AG09309 (cell line): ENCODE measurements around the gene ESRRG.
"Not testable (repeated sequence)": the region's sequence is repeated elsewhere in the genome, so short reads cannot be mapped to it uniquely, and the experiment has no call there.

ENCODE experiments used
- DNase-seq: peaks from one replicate; pipeline ENCODE4 v3.0.0-alpha.2; 2010; ENCODE audit warnings: low read depth
- H3K4me3 ChIP-seq: 2 replicates; pipeline ENCODE4 v1.5.1; 2011; ENCODE audit warnings: mild to moderate bottlenecking, low read depth, low read length, moderate library complexity; ENCODE audit not compliant: control insufficient read depth
- TF ChIP-seq, protein P1 (sequence below): IDR thresholded peaks from 2 replicates; pipeline ENCODE4 v1.5.1; 2011; ENCODE audit warnings: mild to moderate bottlenecking, low read depth, low read length, inconsistent platforms; ENCODE audit not compliant: insufficient read depth, control insufficient read depth; ENCODE audit errors: missing control alignments

ESRRG gene

DNA sequence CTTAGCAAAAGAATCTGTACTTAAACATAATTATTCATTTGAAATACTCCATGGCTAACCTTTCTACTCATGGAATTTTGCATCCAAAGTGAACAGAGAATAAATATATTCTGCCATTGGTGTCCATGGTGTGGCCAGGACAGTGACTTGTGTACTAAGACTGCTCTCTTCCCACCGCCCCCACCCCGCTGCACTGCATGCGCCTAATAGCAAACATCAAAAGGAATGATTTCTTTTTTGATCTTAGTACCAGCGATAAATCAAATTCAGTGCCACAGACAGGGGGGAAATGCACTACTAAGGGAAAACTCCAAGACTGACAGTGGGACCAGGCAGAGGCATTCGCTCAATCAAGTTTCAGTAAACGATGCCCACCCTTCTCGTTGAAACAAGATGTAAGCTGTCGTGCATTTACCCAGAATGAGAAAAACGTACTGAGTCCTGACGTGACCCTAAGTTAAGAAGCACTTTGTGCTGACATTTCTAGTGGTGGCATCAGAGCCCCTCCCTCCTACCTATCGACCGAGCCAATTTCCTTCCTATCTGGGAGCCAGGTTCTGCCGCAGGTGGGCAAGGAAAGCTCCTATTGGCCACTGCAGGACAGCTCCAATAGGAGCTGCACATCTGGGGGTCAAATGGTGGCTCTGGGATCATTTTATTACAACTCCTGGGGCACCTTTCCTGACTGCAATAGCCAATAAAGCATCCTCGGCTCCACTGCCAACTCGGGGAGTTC lies 12.5 kb downstream of the ESRRG start:
- DNase-seq, result no peak
- H3K4me3 ChIP-seq, result no peak overlapping the region
- TF ChIP-seq, protein P1, sequence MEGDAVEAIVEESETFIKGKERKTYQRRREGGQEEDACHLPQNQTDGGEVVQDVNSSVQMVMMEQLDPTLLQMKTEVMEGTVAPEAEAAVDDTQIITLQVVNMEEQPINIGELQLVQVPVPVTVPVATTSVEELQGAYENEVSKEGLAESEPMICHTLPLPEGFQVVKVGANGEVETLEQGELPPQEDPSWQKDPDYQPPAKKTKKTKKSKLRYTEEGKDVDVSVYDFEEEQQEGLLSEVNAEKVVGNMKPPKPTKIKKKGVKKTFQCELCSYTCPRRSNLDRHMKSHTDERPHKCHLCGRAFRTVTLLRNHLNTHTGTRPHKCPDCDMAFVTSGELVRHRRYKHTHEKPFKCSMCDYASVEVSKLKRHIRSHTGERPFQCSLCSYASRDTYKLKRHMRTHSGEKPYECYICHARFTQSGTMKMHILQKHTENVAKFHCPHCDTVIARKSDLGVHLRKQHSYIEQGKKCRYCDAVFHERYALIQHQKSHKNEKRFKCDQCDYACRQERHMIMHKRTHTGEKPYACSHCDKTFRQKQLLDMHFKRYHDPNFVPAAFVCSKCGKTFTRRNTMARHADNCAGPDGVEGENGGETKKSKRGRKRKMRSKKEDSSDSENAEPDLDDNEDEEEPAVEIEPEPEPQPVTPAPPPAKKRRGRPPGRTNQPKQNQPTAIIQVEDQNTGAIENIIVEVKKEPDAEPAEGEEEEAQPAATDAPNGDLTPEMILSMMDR, result no peak

DNA sequence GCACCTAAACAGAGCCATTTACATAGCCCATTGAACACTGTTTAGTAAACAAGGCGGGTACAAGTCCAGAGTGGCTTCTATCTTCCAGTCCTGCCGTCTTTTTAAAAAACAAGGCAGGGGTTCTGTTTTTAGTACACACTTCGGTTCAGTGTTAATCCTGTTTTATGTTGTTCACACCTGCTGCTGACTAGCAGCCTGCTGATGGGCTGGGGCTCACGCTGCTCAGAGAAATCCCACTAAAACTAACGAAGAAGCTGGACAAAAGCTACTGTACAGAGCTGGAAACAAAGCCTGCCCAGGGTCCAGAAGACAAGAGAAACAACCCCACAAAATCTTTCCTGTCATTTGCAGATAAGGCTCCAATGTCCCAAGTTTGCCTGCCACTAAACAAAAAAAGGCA lies 13.2 kb downstream of the ESRRG start:
- TF ChIP-seq, protein P1, result no peak
- H3K4me3 ChIP-seq, result no peak overlapping the region

DNA sequence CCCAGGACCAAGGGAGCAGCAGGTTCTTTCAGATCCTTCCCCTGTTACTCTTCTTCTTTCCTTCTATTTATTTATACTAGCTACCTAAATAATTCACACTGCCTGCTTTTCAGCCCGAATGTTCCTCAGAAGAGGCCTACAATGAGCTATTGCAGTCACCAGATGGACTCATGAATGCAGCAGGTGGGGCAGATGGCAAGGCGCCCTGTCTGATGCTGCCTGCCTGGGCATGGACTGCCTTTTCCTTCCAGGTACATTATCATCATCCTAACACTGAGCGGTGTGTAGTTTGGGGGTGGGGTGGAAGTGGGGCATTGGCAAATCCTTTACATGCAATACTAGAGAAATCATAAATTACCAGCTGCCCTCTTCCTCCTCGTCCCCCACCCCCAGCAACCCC lies 17.6 kb downstream of the ESRRG start:
- TF ChIP-seq, protein P1, result no peak
- no peak for DNase-seq
- H3K4me3 ChIP-seq, result no peak overlapping the region

More for the DNA sequence above, 13.2 kb downstream of the ESRRG start:
- no peak for DNase-seq

DNA sequence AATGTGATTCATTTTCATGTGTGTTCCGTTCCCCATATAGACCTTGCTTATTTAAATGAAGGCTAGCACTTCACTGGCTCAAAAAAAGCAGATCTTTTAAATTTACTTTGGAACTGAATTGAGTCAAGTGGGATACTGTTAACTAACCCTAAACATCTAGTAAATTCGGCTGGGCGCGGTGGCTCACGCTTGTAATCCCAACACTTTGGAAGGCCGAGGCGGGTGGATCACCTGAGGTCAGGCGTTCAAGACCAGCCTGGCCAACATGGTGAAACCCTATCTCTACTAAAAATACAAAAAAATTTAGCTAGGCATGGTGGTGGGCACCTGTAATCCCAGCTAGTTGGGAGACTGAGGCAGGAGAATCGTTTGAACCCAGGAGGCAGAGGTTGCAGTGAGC lies 19.2 kb downstream of the ESRRG start:
- DNase-seq, result not testable (repeated sequence)

DNA sequence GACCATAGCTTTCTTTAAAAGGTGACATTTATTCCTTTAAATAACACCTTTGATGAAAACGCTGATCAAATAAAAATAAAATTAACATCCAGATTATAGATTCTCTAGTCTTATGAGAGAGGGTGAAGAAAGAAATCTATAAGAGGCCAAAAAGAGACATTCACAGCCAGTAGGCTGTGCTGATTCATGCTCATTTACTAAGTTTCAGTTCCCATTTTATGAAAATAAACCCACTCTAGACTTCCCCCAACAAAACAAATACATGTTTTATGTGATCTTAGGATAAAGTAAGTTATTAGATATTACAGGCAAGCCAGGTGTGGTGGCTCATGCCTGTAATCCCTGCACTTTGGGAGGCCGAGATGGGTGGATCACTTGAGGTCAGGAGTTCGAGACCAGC lies 21.1 kb downstream of the ESRRG start:
- H3K4me3 ChIP-seq, result no peak overlapping the region
- TF ChIP-seq, protein P1, result no peak
- DNase-seq, result no peak

More for the DNA sequence above, 19.2 kb downstream of the ESRRG start:
- H3K4me3 ChIP-seq, result not testable (repeated sequence)

DNA sequence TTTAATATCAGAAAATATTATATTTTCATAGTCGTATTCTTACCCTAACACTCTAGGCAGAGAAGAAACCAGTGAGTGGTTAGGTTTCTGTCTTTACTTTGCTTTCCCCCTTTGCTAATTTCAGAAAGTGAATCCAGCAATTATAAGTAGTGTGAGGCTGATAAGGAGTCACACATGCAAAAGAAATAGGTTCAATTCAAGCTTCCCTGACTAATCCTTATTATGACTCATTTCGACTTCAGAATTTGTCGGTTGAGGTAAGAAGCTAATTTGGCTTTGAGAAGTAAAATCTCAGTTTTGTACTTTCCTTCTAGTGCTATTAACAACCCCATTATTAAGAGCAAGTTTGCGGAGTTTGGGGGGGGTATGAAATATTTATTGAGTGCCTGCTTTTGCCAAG lies 22.4 kb downstream of the ESRRG start:
- no peak overlapping the region for H3K4me3 ChIP-seq

DNA sequence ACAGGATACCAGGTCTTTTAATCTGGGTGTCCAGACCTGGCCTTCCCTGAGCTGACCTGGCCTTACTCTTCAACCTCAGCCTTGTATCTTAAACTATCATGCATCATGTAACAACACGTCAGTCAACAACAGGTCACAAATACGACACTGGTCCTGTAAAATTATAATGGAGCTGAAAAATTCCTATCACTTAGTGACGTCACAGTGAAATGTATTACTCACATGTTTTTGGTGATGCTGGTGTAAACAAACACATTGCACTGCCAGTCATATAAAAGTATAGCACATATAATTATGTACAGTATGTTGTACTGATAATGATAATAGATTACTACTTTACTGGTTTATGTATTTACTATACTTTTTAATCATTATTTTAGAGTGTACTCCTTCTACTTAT lies 31.5 kb downstream of the ESRRG start:
- TF ChIP-seq, protein P1, result no peak
- no peak for DNase-seq
- no peak overlapping the region for H3K4me3 ChIP-seq

More for the DNA sequence above, 22.4 kb downstream of the ESRRG start:
- TF ChIP-seq, protein P1, result no peak
- DNase-seq, result no peak
